Measurements from ENCODE around the gene KCND1. TPM values are rescaled to one million over a fixed set of nuclear protein-coding genes. Genes with fewer than 3 reads are reported as not detected.

KCND1 gene
- total and polyA plus RNA-seq, 2 experiments from 2014 or later, result 0.87 to 2.0 TPM

DNA sequence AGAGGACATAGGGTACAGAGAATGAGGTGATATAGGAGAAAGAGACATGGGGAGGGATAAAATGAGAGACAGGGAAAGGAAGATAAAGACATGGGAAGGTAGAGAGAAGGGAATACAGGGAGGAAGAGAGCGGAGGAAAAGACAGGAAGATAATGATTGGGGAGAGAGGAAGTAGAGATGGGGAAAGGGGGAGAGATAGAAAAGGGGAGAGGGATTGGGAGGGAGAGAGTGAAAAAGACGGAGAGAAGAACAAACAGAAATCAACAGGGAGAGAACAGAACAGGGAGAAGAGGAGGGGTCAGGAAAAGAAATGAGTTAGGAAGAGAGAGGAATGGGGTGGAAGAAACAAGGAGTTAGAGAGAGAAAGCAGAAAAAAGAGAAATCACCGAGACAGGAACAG is 25.8 kb upstream of the KCND1 start:
- no peak for DNase-seq (ENCODE audit: low spot score)
- WGBS (ENCODE audit: low lambda C conversion rate, missing lambda C conversion rate), result 86% methylated on average over 2 of the region's 3 CpGs
- Histone ChIP-seq H3K36me3 (replicated peaks; ENCODE audit: insufficient read depth, low read depth) (no peaks in the 10 kb centered on the region), H3K79me2 (peaks cover 14% of the 10 kb centered on the region), H3K9me2 (replicated peaks; ENCODE audit: insufficient read depth) (no peaks in the 10 kb centered on the region), H3K4me2 (no peak overlapping the region), H3K4me1 (ENCODE audit: insufficient read depth) (no peaks in the 10 kb centered on the region), H3K27me3 (no peaks in the 10 kb centered on the region), H4K20me1 (ENCODE audit: insufficient read depth, poor library complexity, severe bottlenecking) (no peaks in the 10 kb centered on the region), H3K4me3 (no peak overlapping the region), H3K9me3 (ENCODE audit: low read depth) (no peaks in the 10 kb centered on the region), H2AFZ (no peak overlapping the region), H3K27ac (no peak overlapping the region)
- TF ChIP-seq EZH2phosphoT487 (IDR thresholded peaks at IDR 0.05; ENCODE audit: low read depth, severe bottlenecking, unreplicated experiment) (no peak), EZH2 (IDR thresholded peaks at IDR 0.05; ENCODE audit: borderline replicate concordance) (no peak), CTCF (IDR thresholded peaks at IDR 0.05; ENCODE audit: poor library complexity) (no peak)

DNA sequence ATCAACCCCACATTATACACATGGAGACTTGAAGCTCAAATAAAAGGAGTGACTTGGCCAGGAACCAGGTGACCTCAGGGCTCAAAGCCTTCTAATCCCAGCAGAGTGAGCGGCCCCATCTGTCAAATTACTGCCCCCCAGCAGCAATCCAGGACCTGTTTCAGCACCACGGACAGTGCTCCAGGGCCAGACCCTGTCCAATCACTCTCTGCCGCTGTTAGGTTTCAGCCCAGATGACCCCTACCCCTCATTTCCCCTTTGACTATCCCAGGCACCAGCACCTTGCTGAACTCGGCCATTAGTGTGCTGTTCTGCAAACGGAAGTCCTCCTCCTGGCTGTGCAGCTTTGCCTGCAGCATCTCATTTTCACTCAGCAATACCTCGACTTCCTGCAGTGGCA is 25.3 kb upstream of the KCND1 start:
- no peak overlapping the region for H3K4me3 ChIP-seq
- H3K27ac ChIP-seq, result no peak overlapping the region
- H3K36me3 ChIP-seq (replicated peaks; ENCODE audit: insufficient read depth, low read depth), result no peaks in the 10 kb centered on the region
- H3K4me1 ChIP-seq (ENCODE audit: insufficient read depth), result no peaks in the 10 kb centered on the region
- H3K9me3 ChIP-seq (ENCODE audit: low read depth), result no peaks in the 10 kb centered on the region
- H3K4me2 ChIP-seq, result no peak overlapping the region
- no peaks in the 10 kb centered on the region for H3K9me2 ChIP-seq (replicated peaks; ENCODE audit: insufficient read depth)
- no peak for DNase-seq (ENCODE audit: low spot score)
- 64% methylated on average over 6 of the region's 6 CpGs for WGBS (ENCODE audit: low lambda C conversion rate, missing lambda C conversion rate)
- no peaks in the 10 kb centered on the region for H4K20me1 ChIP-seq (ENCODE audit: insufficient read depth, poor library complexity, severe bottlenecking)
- H3K79me2 ChIP-seq, result peaks cover 14% of the 10 kb centered on the region
- no peaks in the 10 kb centered on the region for H3K27me3 ChIP-seq
- no peak overlapping the region for H2AFZ ChIP-seq
- TF ChIP-seq CTCF (IDR thresholded peaks at IDR 0.05; ENCODE audit: poor library complexity) (no peak), EZH2 (IDR thresholded peaks at IDR 0.05; ENCODE audit: borderline replicate concordance) (no peak), EZH2phosphoT487 (IDR thresholded peaks at IDR 0.05; ENCODE audit: low read depth, severe bottlenecking, unreplicated experiment) (no peak)

GRCh38 chrX:48992341-48992740 is 20.7 kb upstream of the KCND1 start:
- Histone ChIP-seq H4K20me1 (ENCODE audit: insufficient read depth, poor library complexity, severe bottlenecking) (no peaks in the 10 kb centered on the region), H3K4me3 (no peak overlapping the region), H3K36me3 (replicated peaks; ENCODE audit: insufficient read depth, low read depth) (no peaks in the 10 kb centered on the region), H3K4me2 (no peak overlapping the region), H3K27me3 (no peaks in the 10 kb centered on the region), H2AFZ (no peak overlapping the region), H3K27ac (no peak overlapping the region), H3K79me2 (no peaks in the 10 kb centered on the region), H3K9me3 (ENCODE audit: low read depth) (no peaks in the 10 kb centered on the region), H3K9me2 (replicated peaks; ENCODE audit: insufficient read depth) (no peaks in the 10 kb centered on the region), H3K4me1 (ENCODE audit: insufficient read depth) (no peaks in the 10 kb centered on the region)
- no peak for DNase-seq (ENCODE audit: low spot score)
- TF ChIP-seq EZH2 (IDR thresholded peaks at IDR 0.05; ENCODE audit: borderline replicate concordance) (no peak), CTCF (IDR thresholded peaks at IDR 0.05; ENCODE audit: poor library complexity) (no peak), EZH2phosphoT487 (IDR thresholded peaks at IDR 0.05; ENCODE audit: low read depth, severe bottlenecking, unreplicated experiment) (no peak)

- H3K9me2 ChIP-seq (replicated peaks; ENCODE audit: insufficient read depth), result no peaks in the 10 kb centered on the region
- WGBS (ENCODE audit: low lambda C conversion rate, missing lambda C conversion rate), result 82% methylated on average over 4 of the region's 4 CpGs
- no peak overlapping the region for H3K4me3 ChIP-seq
- no peak overlapping the region for H3K4me2 ChIP-seq
- no peaks in the 10 kb centered on the region for H3K27me3 ChIP-seq
- no peaks in the 10 kb centered on the region for H3K79me2 ChIP-seq
- H3K4me1 ChIP-seq (ENCODE audit: insufficient read depth), result no peaks in the 10 kb centered on the region
- no peak overlapping the region for H3K27ac ChIP-seq
- no peaks in the 10 kb centered on the region for H3K9me3 ChIP-seq (ENCODE audit: low read depth)
- no peak overlapping the region for H2AFZ ChIP-seq
- no peaks in the 10 kb centered on the region for H4K20me1 ChIP-seq (ENCODE audit: insufficient read depth, poor library complexity, severe bottlenecking)
- no peak for TF ChIP-seq EZH2phosphoT487 (IDR thresholded peaks at IDR 0.05; ENCODE audit: low read depth, severe bottlenecking, unreplicated experiment)
- TF ChIP-seq EZH2 (IDR thresholded peaks at IDR 0.05; ENCODE audit: borderline replicate concordance), result no peak
- no peak for TF ChIP-seq CTCF (IDR thresholded peaks at IDR 0.05; ENCODE audit: poor library complexity)
- DNase-seq (ENCODE audit: low spot score), result no peak
- no peaks in the 10 kb centered on the region for H3K36me3 ChIP-seq (replicated peaks; ENCODE audit: insufficient read depth, low read depth)
These were observed 17.8 kb upstream of the KCND1 start for GRCh38 chrX:48989483-48989882.
